ENCODE data around the gene AGA.

AGA gene

GRCh38 chr4:177455561-177455970, 13.3 kb upstream of the AGA start (continued):
- TF ChIP-seq ZNF2 (tag by site-specific recombination; IDR thresholded peaks at IDR 0.05) (0 out of 2 replicates have a peak, but pooled peaks have one; percentile 50), OSR2 (tag by site-specific recombination; IDR thresholded peaks at IDR 0.05) (peak; percentile 54; the same call in 1 of the 2 replicates), ZNF37A (tag by site-specific recombination; IDR thresholded peaks at IDR 0.05) (no peak), TRIM28 (IDR thresholded peaks at IDR 0.05; ENCODE audit: borderline replicate concordance, low read length) (peak; percentile 32; the same call in 1 of the 2 replicates), ZNF629 (tag by site-specific recombination; IDR thresholded peaks at IDR 0.05) (0 out of 2 replicates have a peak, but pooled peaks have one; percentile 18), SCRT1 (tag by site-specific recombination; IDR thresholded peaks at IDR 0.05; ENCODE audit: borderline replicate concordance) (peak; percentile 46; the same call in 1 of the 2 replicates), ZBTB44 (tag by site-specific recombination; IDR thresholded peaks at IDR 0.05) (0 out of 2 replicates have a peak, but pooled peaks have one; percentile 22), ZNF114 (tag by site-specific recombination; IDR thresholded peaks at IDR 0.05) (no peak), ZNF624 (tag by site-specific recombination; IDR thresholded peaks at IDR 0.05) (no peak), ZEB2 (tag by site-specific recombination; IDR thresholded peaks at IDR 0.05) (peak; percentile 31; the same call in 1 of the 2 replicates), ZNF280D (tag by site-specific recombination; IDR thresholded peaks at IDR 0.05) (no peak), ZBTB20 (tag by site-specific recombination; IDR thresholded peaks at IDR 0.05) (peak; percentile 43; the same call in 1 of the 2 replicates), INSM2 (tag by site-specific recombination; IDR thresholded peaks at IDR 0.05) (0 out of 2 replicates have a peak, but pooled peaks have one; percentile 38), HOXC10 (CRISPR knock-in tag; IDR thresholded peaks at IDR 0.05) (no peak), ZNF843 (tag by site-specific recombination; IDR thresholded peaks at IDR 0.05) (peak; percentile 65; the same call in 1 of the 2 replicates), ZNF146 (tag by site-specific recombination; IDR thresholded peaks at IDR 0.05) (peak; percentile 23; the same call in 1 of the 2 replicates)
- TF ChIP-seq, protein P1, sequence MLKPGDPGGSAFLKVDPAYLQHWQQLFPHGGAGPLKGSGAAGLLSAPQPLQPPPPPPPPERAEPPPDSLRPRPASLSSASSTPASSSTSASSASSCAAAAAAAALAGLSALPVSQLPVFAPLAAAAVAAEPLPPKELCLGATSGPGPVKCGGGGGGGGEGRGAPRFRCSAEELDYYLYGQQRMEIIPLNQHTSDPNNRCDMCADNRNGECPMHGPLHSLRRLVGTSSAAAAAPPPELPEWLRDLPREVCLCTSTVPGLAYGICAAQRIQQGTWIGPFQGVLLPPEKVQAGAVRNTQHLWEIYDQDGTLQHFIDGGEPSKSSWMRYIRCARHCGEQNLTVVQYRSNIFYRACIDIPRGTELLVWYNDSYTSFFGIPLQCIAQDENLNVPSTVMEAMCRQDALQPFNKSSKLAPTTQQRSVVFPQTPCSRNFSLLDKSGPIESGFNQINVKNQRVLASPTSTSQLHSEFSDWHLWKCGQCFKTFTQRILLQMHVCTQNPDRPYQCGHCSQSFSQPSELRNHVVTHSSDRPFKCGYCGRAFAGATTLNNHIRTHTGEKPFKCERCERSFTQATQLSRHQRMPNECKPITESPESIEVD (tag by site-specific recombination; IDR thresholded peaks at IDR 0.05): peak; percentile 89

- CTCF ChIA-PET: no interaction called here
- no peaks in the 10 kb centered on the region for H3K9me3 ChIP-seq (ENCODE audit: control insufficient read depth, insufficient read depth, low read depth, low read length)
- 0 out of 2 replicates have a peak, but pooled peaks cover 3% of the 10 kb centered on the region for H3K4me1 ChIP-seq (ENCODE audit: control insufficient read depth, insufficient read depth, low read length)
- no peak for TF ChIP-seq ZNF660 (tag by site-specific recombination; IDR thresholded peaks at IDR 0.05)
- no peak for TF ChIP-seq SCRT1 (tag by site-specific recombination; IDR thresholded peaks at IDR 0.05; ENCODE audit: borderline replicate concordance)
- TF ChIP-seq ZNF157 (tag by site-specific recombination; IDR thresholded peaks at IDR 0.05): no peak
- TF ChIP-seq ZNF175 (tag by site-specific recombination; IDR thresholded peaks at IDR 0.05): no peak
- no peaks in the 10 kb centered on the region for H3K36me3 ChIP-seq (ENCODE audit: control insufficient read depth in 2 of 2, insufficient read depth in 1 of 2, low read length in 2 of 2)
- POLR2A ChIA-PET: no interaction called here
- H3K4me3 ChIP-seq (ENCODE audit: low read depth, low read length): no peak overlapping the region
- no peak overlapping the region for H3K27ac ChIP-seq (ENCODE audit: extremely low read depth, low read depth, low read length)
Measured at GRCh38 chr4:177453116-177453515, 10.9 kb upstream of the AGA start.

Measured in HEK293 (cell line).